CD4-positive, alpha-beta T cell treated with Interleukin-2 at 100 ng/mL for 4 hours (primary cell): ENCODE results near the gene ODF2.
"Not testable (repeated sequence)": the region's sequence is repeated elsewhere in the genome, so short reads cannot be mapped to it uniquely, and the experiment has no call there.

Experiments used
- DNase-seq: peaks from one replicate; pipeline ENCODE4 v3.0.0-alpha.2; 2020; ENCODE audit warnings: low spot score

ODF2 gene

DNA sequence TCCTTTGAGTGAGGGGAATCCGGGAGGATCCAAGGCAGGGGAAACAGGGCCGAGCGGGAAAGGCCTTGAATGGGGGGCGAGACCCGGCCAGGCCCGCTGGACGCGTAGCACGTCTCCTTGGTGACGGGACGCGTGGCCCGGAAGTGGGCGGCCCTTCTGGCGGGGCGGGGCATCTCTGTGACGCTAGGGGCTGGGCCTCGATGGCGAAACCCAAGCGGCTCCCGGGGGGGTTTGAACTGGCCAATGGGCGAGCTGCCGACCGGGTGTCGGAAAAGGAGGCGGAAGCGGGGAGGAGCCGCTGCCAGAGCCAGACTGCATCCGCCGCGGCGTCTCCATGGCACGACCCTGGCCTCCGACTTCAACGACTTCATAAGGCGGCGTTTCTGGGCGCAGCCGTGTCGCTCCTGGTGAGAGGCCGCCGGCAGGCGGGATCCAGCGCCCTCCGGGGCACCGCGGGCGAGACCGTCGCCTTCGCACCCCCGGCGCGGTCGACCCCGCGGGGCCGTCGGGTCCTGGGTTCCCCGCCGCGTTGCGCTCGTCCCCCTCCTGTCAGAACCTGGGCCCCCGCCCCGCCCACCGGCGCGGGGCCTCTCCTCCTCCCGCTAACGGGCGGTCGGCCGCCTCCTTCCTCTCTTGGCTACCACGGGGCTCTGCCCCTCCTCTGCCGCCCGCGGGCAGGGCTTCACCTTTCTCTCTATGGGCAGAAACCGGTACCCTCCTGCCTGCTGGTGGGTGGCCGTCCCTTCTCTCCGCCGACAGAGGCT lies at the start of gene ODF2:
Gene ODF2, plus strand, starts transcription at position 158 of the 764 bp plus-strand sequence. Its CDS starts 86 bp downstream, at position 244.
- peak; percentile 98 for DNase-seq

GRCh38 chr9:128406848-128407391 lies 48.9 kb upstream of the ODF2 start:
- no peak for DNase-seq

GRCh38 chr9:128408963-128409431 lies 46.8 kb upstream of the ODF2 start:
- no peak for DNase-seq

GRCh38 chr9:128409450-128409849 lies 46.4 kb upstream of the ODF2 start:
- DNase-seq: no peak

DNA sequence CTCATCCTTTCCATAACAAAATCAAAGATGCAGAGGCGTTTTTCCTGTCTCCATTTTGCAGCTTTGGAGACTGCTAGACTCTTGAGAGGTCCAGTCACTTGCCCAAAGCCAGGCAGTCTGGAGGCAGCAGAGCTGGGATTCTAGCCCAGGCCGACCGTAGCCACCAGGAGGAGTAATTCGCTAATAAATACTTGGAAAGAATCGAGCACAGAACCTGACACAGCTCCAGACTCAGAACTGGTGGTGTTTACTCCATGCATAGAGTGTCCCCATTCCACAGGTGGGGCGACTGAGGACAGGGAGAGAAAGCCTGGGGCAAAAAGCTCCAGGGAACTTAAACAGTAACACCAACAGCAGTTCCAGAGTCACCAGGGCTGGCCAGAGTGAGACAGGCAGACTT lies 45.8 kb upstream of the ODF2 start:
- DNase-seq: no peak

GRCh38 chr9:128411364-128412119 lies 44.3 kb upstream of the ODF2 start:
- no peak for DNase-seq

DNA sequence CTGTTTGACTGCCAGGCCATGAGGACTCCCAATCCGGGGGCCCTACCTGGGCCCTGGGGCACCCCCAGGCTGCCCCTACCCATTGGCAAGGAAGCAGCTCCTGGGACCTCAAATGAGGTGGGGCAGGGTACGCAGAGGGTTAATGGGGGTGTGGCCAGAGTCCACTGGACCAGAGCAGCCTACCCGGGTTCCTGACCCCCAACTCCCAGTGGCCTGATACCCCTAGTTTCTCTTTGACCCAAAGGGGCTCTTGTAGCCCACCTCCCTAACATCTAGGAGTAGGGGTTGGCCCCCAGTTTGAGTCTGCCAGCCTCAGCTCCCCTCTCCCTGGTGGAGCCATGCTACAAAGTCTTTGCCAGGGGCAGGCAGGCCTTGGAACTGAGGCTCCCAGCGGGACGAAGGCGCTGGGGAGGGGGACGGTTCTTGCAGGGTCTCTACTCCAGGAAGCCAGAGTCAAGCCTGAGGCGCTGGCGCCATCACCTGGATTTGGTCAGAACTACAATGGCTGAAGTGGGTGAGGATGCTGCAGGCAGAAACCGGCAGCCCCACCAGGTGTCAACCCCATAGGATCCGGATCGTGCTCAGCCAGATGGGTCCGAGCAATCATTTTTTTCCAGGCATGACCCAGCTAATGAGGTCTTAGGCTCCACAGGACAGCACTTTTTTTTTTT lies 43.6 kb upstream of the ODF2 start:
- peak; percentile 39 for DNase-seq

- DNase-seq: not testable (repeated sequence)
Observed at GRCh38 chr9:128413728-128414127, 42.1 kb upstream of the ODF2 start.

DNA sequence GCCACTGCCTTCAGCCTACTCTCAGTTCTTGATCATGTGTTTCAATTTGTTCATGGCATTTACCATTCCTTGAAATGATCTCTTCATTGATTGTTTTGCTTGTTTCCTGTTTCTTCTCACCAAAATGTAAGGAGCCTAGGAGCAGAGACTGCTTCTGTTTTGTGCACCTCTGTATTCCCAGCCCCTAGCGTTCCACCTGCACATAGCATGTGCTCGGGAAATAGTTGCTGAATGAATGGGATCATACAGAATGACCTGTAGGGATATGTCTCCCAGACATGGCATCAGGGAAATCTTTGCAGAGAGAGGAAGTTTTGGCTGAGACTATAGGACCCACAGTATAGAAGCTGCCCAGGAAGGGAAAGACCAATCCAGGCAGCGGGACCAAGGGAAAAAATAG lies 41.3 kb upstream of the ODF2 start:
- no peak for DNase-seq

DNA sequence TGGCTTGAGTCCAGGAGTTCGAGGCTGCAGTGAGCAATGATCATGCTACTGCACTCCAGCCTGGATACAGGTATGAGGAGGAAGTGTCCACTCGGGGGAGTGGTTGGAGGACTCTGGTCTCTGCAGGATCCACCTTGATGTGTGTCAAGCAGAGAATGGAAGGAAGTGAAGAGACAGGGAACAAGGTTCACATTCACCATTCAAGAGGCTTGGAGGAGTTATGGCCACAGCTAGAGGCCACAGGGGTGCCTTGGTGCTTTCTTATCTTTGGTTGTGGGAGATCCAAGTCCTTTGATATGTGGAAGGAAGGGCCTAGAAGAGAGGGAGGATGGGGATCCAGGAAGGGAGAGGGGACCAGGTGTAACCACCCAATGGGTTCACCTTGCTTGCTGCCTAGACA lies 40.5 kb upstream of the ODF2 start:
- no peak for DNase-seq

DNA sequence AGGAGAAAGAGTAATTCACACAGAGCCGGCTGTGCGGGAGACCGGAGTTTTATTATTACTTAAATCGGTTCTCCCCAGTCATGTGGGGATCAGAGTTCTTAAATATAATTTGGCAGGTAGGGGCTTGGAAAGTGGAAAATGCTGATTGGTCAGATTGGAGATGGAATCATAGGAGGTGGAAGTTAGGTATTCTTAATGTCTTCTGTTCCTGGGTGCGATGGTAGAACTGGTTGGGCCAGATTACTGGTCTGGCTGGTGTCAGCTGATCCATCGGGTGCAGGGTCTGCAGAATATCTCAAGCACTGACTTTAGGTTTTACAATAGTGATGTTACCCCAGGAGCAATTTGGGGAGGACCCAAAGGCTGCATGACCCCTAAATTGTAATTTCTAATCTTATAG lies 39.8 kb upstream of the ODF2 start:
- no peak for DNase-seq

GRCh38 chr9:128416432-128417019 lies 39.3 kb upstream of the ODF2 start:
- DNase-seq: no peak

DNA sequence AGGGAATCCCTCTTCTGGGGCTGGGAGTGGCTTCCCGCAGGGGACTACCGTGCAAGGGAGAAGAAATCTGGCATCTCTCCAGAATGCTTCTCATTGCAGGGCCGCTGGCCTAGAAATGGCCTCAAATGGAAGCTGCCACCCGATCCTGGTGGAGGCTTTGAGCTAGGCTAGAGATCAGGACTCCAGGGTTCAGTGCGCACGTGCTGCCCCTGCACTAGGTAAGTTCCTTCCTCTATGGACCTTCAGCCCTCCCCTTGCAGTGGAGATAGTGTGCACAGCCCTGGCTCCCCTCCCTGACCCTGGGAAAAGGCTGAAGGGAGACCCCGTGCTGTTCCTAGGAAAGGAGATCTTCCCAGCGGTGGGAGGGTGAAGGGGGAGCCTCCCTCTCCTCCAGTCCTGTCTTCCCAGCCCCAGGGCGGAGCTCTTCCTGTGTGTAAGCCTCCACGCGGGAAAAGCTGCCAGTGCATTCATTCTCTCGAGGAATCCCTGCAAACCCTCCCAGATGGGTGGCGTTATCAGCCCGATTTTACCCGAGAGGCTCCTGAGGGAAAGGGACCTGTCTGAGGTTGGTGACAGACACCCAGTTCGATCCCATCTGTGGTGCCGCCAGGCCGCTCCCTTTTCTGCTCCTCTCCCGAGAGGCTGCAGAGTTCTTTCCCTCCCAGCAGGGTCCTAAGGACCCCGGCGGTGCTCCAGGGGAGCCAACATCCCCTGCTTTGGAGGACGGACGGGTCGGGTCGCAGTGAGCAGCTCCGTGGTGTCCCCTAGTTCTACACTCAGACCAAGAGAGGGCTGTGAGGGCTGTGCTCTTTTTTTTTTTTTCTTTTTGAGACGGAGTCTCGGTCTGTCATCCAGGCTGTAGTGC lies 36.5 kb upstream of the ODF2 start:
- DNase-seq: no peak

DNA sequence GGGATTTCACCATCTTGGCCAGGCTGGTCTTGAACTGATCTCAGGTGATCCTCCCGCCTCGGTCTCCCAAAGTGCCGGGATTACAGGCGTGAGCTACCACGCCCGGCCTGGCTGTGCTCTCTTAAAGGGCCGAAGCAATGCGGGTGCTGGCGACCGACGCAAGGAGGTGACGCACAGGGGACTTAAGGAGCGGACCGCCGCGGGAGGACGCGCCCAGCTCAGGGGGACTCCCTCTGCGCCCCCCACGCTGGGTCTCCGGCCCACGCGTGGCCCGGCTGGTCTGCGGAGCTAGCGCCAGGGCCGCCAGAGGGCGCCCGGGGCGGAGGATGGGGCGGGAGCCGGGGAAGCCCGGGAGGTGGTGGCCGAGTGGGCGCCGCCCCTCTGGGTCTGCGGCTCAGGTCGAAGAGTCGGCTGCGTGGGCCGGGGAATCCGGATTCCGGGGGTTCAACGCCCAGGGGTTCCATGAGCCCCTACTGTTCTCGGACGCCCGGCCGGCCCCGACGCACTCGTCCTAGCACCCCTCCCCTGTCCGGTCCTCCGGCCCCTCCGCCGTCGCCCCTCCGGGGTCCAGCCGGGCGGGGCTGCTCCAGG lies 35.7 kb upstream of the ODF2 start:
- DNase-seq: peak; percentile 60

- peak; percentile 32 for DNase-seq
Observed at GRCh38 chr9:128420651-128421481, 34.9 kb upstream of the ODF2 start, which contains the start of gene CERCAM. Gene CERCAM (plus strand): TSS chr9:128420857. CDS start chr9:128420878, 21 bp downstream.

GRCh38 chr9:128421482-128421996 lies 34.3 kb upstream of the ODF2 start:
- DNase-seq: no peak

DNA sequence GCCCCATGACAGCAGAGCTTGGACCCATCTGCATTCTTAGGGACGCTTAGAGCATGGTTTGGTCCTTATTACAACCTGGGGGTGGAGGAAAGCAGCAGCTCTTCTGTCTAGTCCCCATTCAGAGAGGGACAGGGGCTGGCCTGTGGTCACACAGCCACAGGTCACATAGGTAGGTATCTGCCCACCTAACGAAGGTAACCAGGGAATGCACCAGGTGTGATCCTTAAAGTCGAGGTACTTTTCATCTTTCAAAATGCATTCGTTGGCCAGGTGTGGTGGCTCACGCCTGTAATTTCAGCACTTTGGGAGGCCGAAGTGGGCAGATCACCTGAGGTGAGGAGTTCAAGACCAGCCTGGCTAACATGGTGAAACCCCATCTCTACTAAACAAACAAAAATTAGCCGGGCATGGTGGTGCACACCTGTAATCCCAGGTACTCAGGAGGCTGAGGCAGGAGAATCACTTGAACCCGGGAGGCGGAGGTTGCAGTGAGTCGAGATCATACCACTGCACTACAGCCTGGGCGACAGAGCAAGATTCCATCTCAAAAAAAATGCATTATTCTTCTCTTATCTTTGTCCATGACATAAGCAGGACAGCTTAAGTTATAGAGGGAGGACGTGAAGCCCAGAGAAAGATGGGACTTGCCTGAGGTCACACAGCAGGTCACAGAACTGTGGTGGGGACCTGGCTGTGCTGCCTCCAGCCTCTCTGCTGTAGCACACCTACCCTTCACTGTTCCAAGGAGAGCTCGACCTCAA lies 33.6 kb upstream of the ODF2 start:
- DNase-seq: not testable (repeated sequence)

DNA sequence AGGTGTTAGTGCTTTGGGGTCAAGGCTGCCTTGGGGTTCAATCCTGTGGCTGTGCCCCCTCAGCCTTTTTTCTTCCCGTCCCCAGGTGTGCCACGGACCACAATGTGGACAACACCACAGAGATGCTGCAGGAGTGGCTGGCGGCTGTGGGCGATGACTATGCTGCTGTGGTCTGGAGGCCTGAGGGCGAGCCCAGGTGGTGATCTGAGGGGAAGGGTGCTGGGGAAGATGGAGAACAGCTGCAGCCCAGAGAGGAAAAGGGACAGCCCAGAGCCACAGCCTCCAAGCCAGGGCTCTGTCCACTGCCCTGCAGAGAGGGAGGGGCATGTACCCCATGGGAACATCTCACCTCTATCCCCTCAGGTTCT lies 33.0 kb upstream of the ODF2 start:
- no peak for DNase-seq

DNA sequence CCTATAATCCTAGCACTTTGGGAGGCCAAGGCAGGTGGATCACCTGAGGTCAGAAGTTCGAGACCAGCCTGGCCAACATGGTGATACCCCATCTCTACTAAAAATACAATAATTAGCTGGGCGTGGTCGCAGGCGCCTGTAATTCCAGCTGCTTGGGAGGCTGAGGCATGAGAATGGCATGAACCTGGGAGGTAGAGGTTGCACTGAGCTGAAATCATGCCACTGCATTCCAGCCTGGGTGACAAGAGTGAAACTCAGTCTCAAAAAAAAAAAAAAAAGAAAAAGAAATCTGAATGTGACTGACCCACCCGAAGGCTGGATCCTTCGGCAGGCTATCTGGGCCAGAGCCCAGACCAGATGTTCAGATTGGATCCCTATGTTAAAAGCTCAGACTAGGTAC lies 32.5 kb upstream of the ODF2 start:
- DNase-seq: not testable (repeated sequence)
